Ammon's horn (tissue), 1 donor: ENCODE data around the gene SURF2.

Experiments used
- DNase-seq: peaks from one replicate; pipeline ENCODE4 v3.0.0-alpha.2; 2016; ENCODE audit warnings: low spot score

SURF2 gene

GRCh38 chr9:133335924-133336811 is 20.2 kb upstream of the SURF2 start, which contains the start of gene SURF6:
Gene SURF6 (minus strand): TSS chr9:133336188. CDS start chr9:133336132, 56 bp downstream.
- DNase-seq: peak; percentile 91

GRCh38 chr9:133339641-133340040 is 16.7 kb upstream of the SURF2 start:
- no peak for DNase-seq

GRCh38 chr9:133340256-133340655 is 16.1 kb upstream of the SURF2 start:
- no peak for DNase-seq

- DNase-seq: no peak
Observed at GRCh38 chr9:133340916-133341315, 15.4 kb upstream of the SURF2 start.

GRCh38 chr9:133341369-133342068 is 14.8 kb upstream of the SURF2 start:
- DNase-seq: peak; percentile 62

- DNase-seq: no peak
Observed at GRCh38 chr9:133342069-133342406, 14.3 kb upstream of the SURF2 start.

- DNase-seq: no peak
Observed at GRCh38 chr9:133342570-133342969, 13.8 kb upstream of the SURF2 start.

GRCh38 chr9:133344071-133344470 is 12.3 kb upstream of the SURF2 start:
- no peak for DNase-seq

GRCh38 chr9:133344979-133345378 is 11.4 kb upstream of the SURF2 start:
- no peak for DNase-seq

GRCh38 chr9:133345596-133345995 is 10.8 kb upstream of the SURF2 start:
- DNase-seq: no peak

GRCh38 chr9:133346021-133346785 is 10.1 kb upstream of the SURF2 start:
- no peak for DNase-seq

GRCh38 chr9:133347515-133347984 is 8.8 kb upstream of the SURF2 start:
- no peak for DNase-seq

- DNase-seq: peak; percentile 96
Observed at GRCh38 chr9:133347985-133348717, 8.2 kb upstream of the SURF2 start, which contains the start of the genes MED22 and RPL7A. Gene MED22 (minus strand): TSS chr9:133348131. CDS start chr9:133346662, 1,469 bp downstream. Gene RPL7A (plus strand): TSS chr9:133348218. CDS start chr9:133348244, 26 bp downstream.

- no peak for DNase-seq
Observed at GRCh38 chr9:133348718-133349573, 7.4 kb upstream of the SURF2 start.

GRCh38 chr9:133349965-133350616 is 6.3 kb upstream of the SURF2 start:
- DNase-seq: no peak

- DNase-seq: no peak
Observed at GRCh38 chr9:133351526-133351907, 4.8 kb upstream of the SURF2 start.

- DNase-seq: no peak
Observed at GRCh38 chr9:133351908-133352634, 4.3 kb upstream of the SURF2 start.

GRCh38 chr9:133352635-133353340 is 3.6 kb upstream of the SURF2 start:
- DNase-seq: no peak

- DNase-seq: no peak
Observed at GRCh38 chr9:133353548-133353947, 2.8 kb upstream of the SURF2 start.
